GM12878 (cell line): ENCODE results near the gene ZIC1. TPM values are rescaled to one million over a fixed set of nuclear protein-coding genes. Genes with fewer than 3 reads are reported as not detected.

ENCODE experiments used
- ATAC-seq: fragments of 200-7000 bp; cut with Tn5 transposase; 3 replicates; pipeline ENCODE4 v1.9.1; 2020; ENCODE audit warnings: mild to moderate bottlenecking, moderate library complexity
- BruUV-seq: library from RNA; stranded (reverse); fragments of 400-500 nt; replicated peaks from 2 replicates; lab custom pipeline; 2021; lab: Mats Ljungman, UMichigan
- CTCF ChIA-PET: fragments of 300-600 bp; sonication (Branson Sonifier 250); formaldehyde crosslinking; extraction: SDS; loops from one replicate; lab custom pipeline; 2021; ENCODE audit warnings: inconsistent platforms; lab: Yijun Ruan, JAX
- POLR2A ChIA-PET: fragments of 350-600 bp; formaldehyde crosslinking; extraction: SDS; loops from one replicate; lab custom pipeline; 2021; ENCODE audit warnings: inconsistent platforms; lab: Charles Lee
- RAD21 ChIA-PET: fragments of 300-600 bp; sonication (Branson Sonifier 250); formaldehyde crosslinking; loops from one replicate; lab custom pipeline; 2023; ENCODE audit warnings: antibody characterized with exemption; ENCODE audit not compliant: unreplicated experiment; lab: Charles Lee
- SMC1A ChIA-PET: fragments of 300-600 bp; sonication (Branson Sonifier 250); formaldehyde crosslinking; loops from one replicate; lab custom pipeline; 2023; ENCODE audit not compliant: unreplicated experiment, uncharacterized antibody; lab: Charles Lee
- DNase-seq: peaks from one replicate; pipeline ENCODE4 v3.0.0-alpha.2; 2011; ENCODE audit warnings: low read depth, low spot score
- FAIRE-seq: peaks from 3 replicates; lab custom pipeline; 2011; peaks lifted over from hg19 to GRCh38; lab: Jason Lieb, UNC
- H2AFZ ChIP-seq: 2 replicates; pipeline ENCODE4 v1.6.0; 2011; ENCODE audit warnings: low read depth, low read length, control low read depth; ENCODE audit not compliant: control insufficient read depth
- H3K27ac ChIP-seq: 2 replicates; pipeline ENCODE4 v1.5.1; 2011; ENCODE audit warnings: control low read depth; ENCODE audit not compliant: control insufficient read depth, insufficient read depth
- H3K27me3 ChIP-seq, 2 experiments: replicated peaks in 1 of 2; 2 replicates each; pipeline versions ENCODE4 v1.6.0 to v1.6.1; 2011; ENCODE audit warnings: low read length in 1 of 2; ENCODE audit not compliant: control insufficient read depth in 2 of 2, insufficient read depth in 2 of 2
- H3K36me3 ChIP-seq, 2 experiments: 2 replicates each; pipeline ENCODE4 v1.5.1; 2011; ENCODE audit warnings: low read length in 1 of 2; ENCODE audit not compliant: control insufficient read depth in 2 of 2, insufficient read depth in 2 of 2
- H3K4me1 ChIP-seq: 2 replicates; pipeline ENCODE4 v1.6.1; 2011; ENCODE audit warnings: mild to moderate bottlenecking, low read length, moderate library complexity, mixed read lengths; ENCODE audit not compliant: control insufficient read depth, insufficient read depth
- H3K4me2 ChIP-seq: 2 replicates; pipeline ENCODE4 v1.6.0; 2011; ENCODE audit warnings: control low read depth; ENCODE audit not compliant: control insufficient read depth, insufficient read depth
- H3K4me3 ChIP-seq: fragments of 200-600 bp; sonication (generic); 2 replicates; pipeline ENCODE4 v1.5.1; 2016
- H3K79me2 ChIP-seq: 2 replicates; pipeline ENCODE4 v1.6.0; 2011; ENCODE audit warnings: low read length; ENCODE audit not compliant: control insufficient read depth, insufficient read depth
- H3K9ac ChIP-seq: 2 replicates; pipeline ENCODE4 v1.8.0; 2011; ENCODE audit warnings: low read length, control low read depth, mixed read lengths; ENCODE audit not compliant: control insufficient read depth, insufficient read depth
- H3K9me3 ChIP-seq: replicated peaks from 3 replicates; pipeline ENCODE4 v1.5.1; 2011; ENCODE audit warnings: mild to moderate bottlenecking, low read length; ENCODE audit not compliant: control insufficient read depth, insufficient read depth
- H4K20me1 ChIP-seq: 2 replicates; pipeline ENCODE4 v1.6.0; 2011; ENCODE audit not compliant: control insufficient read depth, insufficient read depth
- ATF2 ChIP-seq: IDR thresholded peaks from 2 replicates; pipeline ENCODE4 v1.6.1; 2012; ENCODE audit warnings: low read length, inconsistent platforms
- BCL11A ChIP-seq: IDR thresholded peaks from 2 replicates; pipeline ENCODE4 v1.6.1; 2011; ENCODE audit warnings: low read depth, low read length
- CHD2 ChIP-seq: IDR thresholded peaks from 2 replicates; pipeline ENCODE4 v1.6.1; 2011; ENCODE audit warnings: low read depth, low read length, improper control_type of control experiment, borderline replicate concordance
- ETV6 ChIP-seq, 2 experiments: fragments of 450-650 bp in 1 of 2; IDR thresholded peaks in 1 of 2; conservative IDR thresholded peaks in 1 of 2; 2 replicates each; pipeline ENCODE4 v1.6.1; 2014; ENCODE audit warnings: antibody characterized with exemption in 1 of 2, borderline replicate concordance in 1 of 2, low read depth in 1 of 2, mild to moderate bottlenecking in 1 of 2, moderate library complexity in 1 of 2
- GABPA ChIP-seq: IDR thresholded peaks from 2 replicates; pipeline ENCODE4 v1.6.1; 2014; ENCODE audit warnings: antibody characterized with exemption, low read depth, mild to moderate bottlenecking, inconsistent platforms
- JUND ChIP-seq: IDR thresholded peaks from 2 replicates; pipeline ENCODE4 v1.6.1; 2012; ENCODE audit warnings: low read depth, mild to moderate bottlenecking, low read length, improper control_type of control experiment, moderate library complexity
- MTA2 ChIP-seq: fragments of 450-650 bp; IDR thresholded peaks from 2 replicates; pipeline ENCODE4 v1.6.1; 2016; ENCODE audit warnings: low read depth, mild to moderate bottlenecking, moderate library complexity
- PKNOX1 ChIP-seq: fragments of 450-650 bp; IDR thresholded peaks from 2 replicates; pipeline ENCODE4 v1.6.1; 2016; ENCODE audit warnings: mild to moderate bottlenecking
- RAD21 ChIP-seq: IDR thresholded peaks from 2 replicates; pipeline ENCODE4 v1.6.1; 2011; ENCODE audit warnings: mild to moderate bottlenecking, low read depth, low read length, moderate library complexity; ENCODE audit not compliant: insufficient read depth
- RBBP5 ChIP-seq: fragments of 200-600 bp; sonication (generic); conservative IDR thresholded peaks from 2 replicates; pipeline ENCODE4 v1.6.1; 2016
- SIX5 ChIP-seq: IDR thresholded peaks from 2 replicates; pipeline ENCODE4 v1.6.1; 2011; ENCODE audit warnings: mild to moderate bottlenecking, low read depth, low read length, moderate library complexity; ENCODE audit not compliant: severe bottlenecking
- STAT1 ChIP-seq: fragments of 450-650 bp; conservative IDR thresholded peaks from 2 replicates; pipeline ENCODE4 v1.6.1; 2014; ENCODE audit warnings: antibody characterized with exemption, mild to moderate bottlenecking
- TCF12 ChIP-seq: IDR thresholded peaks from 2 replicates; pipeline ENCODE4 v1.6.1; 2011; ENCODE audit warnings: low read depth, mild to moderate bottlenecking, low read length
- ZNF217 ChIP-seq: fragments of 450-650 bp; IDR thresholded peaks from 2 replicates; pipeline ENCODE4 v1.6.1; 2017; ENCODE audit warnings: antibody characterized with exemption, mild to moderate bottlenecking
- ZNF384 ChIP-seq: IDR thresholded peaks from 2 replicates; pipeline ENCODE4 v1.6.1; 2012; ENCODE audit warnings: low read depth, mild to moderate bottlenecking, low read length, improper control_type of control experiment, borderline replicate concordance
- WGBS: methylation state at CpG from one replicate; pipeline ENCODE4 v1.1.6; 2016; ENCODE audit warnings: low lambda C conversion rate; ENCODE audit not compliant: insufficient replicate concordance, insufficient coverage; ENCODE audit errors: missing lambda C conversion rate; 5-methylcytosine and 5-hydroxymethylcytosine counted together
- in situ Hi-C: fragments of 300-500 bp; cut with MboI; formaldehyde crosslinking; loops from 9 replicates; pipeline ENCODE4 v1.14.3; 2018; ENCODE audit warnings: mixed read lengths
- intact Hi-C: fragments of 100-400 bp; cut with micrococcal nuclease; formaldehyde crosslinking; loops from one replicate; pipeline ENCODE4 v1.14.2; 2022; ENCODE audit not compliant: unreplicated experiment
- polyA plus RNA-seq, 11 experiments: library from polyadenylated mRNA; depleted of rRNA in 4 of 11; unstranded in 6 of 11; stranded (reverse) in 5 of 11; fragments of >200 nt; fragmentation: Nextera tagmentation in 4 of 11; fragmentation: Illumina TruSeq in 1 of 11; extraction: Ambion mirVana in 4 of 11; extraction: Trizol in 1 of 11; gene quantifications; 1 replicate in 1 of 11; 2 replicates in 10 of 11; pipeline versions ENCODE4 v1.2.1 to v1.2.3, GENCODE V29; 2011 to 2016; ENCODE audit warnings: inconsistent platforms in 2 of 11, missing spikeins in 2 of 11, low read depth in 1 of 11
- total RNA-seq, 4 experiments: library from RNA; depleted of rRNA in 3 of 4; stranded (reverse); fragments of >200 nt in 3 of 4; fragmentation: Illumina TruSeq in 1 of 4; extraction: Trizol in 1 of 4; gene quantifications; 2 replicates each; pipeline versions ENCODE4 v1.2.1 to v1.2.3, GENCODE V29; 2013 to 2021

Gene ZIC1
- total and polyA plus RNA-seq, 10 of the 15 experiments (the other 5 are each of a cell fraction or from before 2014, with no cell fraction given), result not detected

GRCh38 chr3:147408188-147409100, 721 bp upstream of the ZIC1 start:
- Histone ChIP-seq H2AFZ (no peak overlapping the region), H4K20me1 (no peaks in the 10 kb centered on the region), H3K9me3 (peaks cover 2% of the 10 kb centered on the region; the same call in 2 of the 3 replicates), H3K4me1 (no peaks in the 10 kb centered on the region), H3K27me3 (peaks cover 15 to 29% of the 10 kb centered on the region in 2 experiments), H3K4me2 (no peak overlapping the region), H3K79me2 (no peaks in the 10 kb centered on the region), H3K36me3 (no peaks in the 10 kb centered on the region), H3K9ac (no peak overlapping the region), H3K27ac (no peak overlapping the region), H3K4me3 (no peak overlapping the region)
- TF ChIP-seq MTA2 (no peak), RAD21 (no peak), SIX5 (no peak), GABPA (no peak), CHD2 (no peak), ATF2 (no peak), RBBP5 (no peak), STAT1 (no peak), ZNF217 (no peak), JUND (no peak), ETV6 (conservative IDR thresholded peaks at IDR 0.05 in 1 of 2, IDR thresholded peaks at IDR 0.05 in 1 of 2; ENCODE audit: borderline replicate concordance in 1 of 2, low read depth in 1 of 2) (no peak), TCF12 (no peak), BCL11A (no peak), PKNOX1 (no peak), ZNF384 (no peak)
- BruUV-seq, result no TSS peak
- SMC1A ChIA-PET, result no interaction called here
- CTCF ChIA-PET, result no interaction called here
- 48% methylated on average over 21 of the region's 28 CpGs for WGBS
- FAIRE-seq, result no peak
- intact Hi-C loops, result no loop called here
- DNase-seq, result no peak
- RAD21 ChIA-PET, result no interaction called here
- POLR2A ChIA-PET, result no interaction called here
- in situ Hi-C loops, result no loop called here
- ATAC-seq, result no peak
